PC-3 (cell line): ENCODE data around the gene GADL1. TPM values are rescaled to one million over a fixed set of nuclear protein-coding genes. Genes with fewer than 3 reads are reported as not detected.

ENCODE experiments used
- ATAC-seq: fragments of 200-7000 bp; cut with Tn5 transposase; 2 replicates; pipeline ENCODE4 v1.9.1; 2020; ENCODE audit warnings: mild to moderate bottlenecking, moderate library complexity
- BruUV-seq: library from RNA; stranded (reverse); fragments of 400-500 nt; replicated peaks from 2 replicates; lab custom pipeline; 2021; lab: Mats Ljungman, UMichigan
- CTCF ChIA-PET: fragments of 300-600 bp; sonication (Branson Sonifier 250); formaldehyde crosslinking; loops from one replicate; lab custom pipeline; 2022; ENCODE audit warnings: antibody characterized with exemption; lab: Charles Lee
- POLR2A ChIA-PET: fragments of 300-600 bp; sonication (Branson Sonifier 250); formaldehyde crosslinking; loops from one replicate; lab custom pipeline; 2022; ENCODE audit warnings: antibody characterized with exemption; ENCODE audit not compliant: unreplicated experiment; lab: Charles Lee
- DNase-seq: peaks from one replicate; pipeline ENCODE4 v3.0.0-alpha.2; 2015
- H2AFZ ChIP-seq: fragments of 300-600 bp; sonication (generic); 2 replicates; pipeline ENCODE4 v1.6.0; 2016; ENCODE audit warnings: antibody characterized with exemption, low read length
- H3F3A ChIP-seq: fragments of 300-600 bp; sonication (generic); one replicate; pipeline ENCODE4 v1.6.0; 2017; ENCODE audit warnings: antibody characterized with exemption, low read length, control low read depth, mild to moderate bottlenecking; ENCODE audit not compliant: unreplicated experiment
- H3K27ac ChIP-seq: fragments of 300-600 bp; sonication (generic); 2 replicates; pipeline ENCODE4 v1.5.1; 2016; ENCODE audit warnings: mild to moderate bottlenecking, low read length
- H3K27me3 ChIP-seq: fragments of 300-600 bp; sonication (generic); 2 replicates; pipeline ENCODE4 v1.6.1; 2016; ENCODE audit warnings: low read length, mixed read lengths
- H3K36me3 ChIP-seq: fragments of 300-600 bp; sonication (generic); 2 replicates; pipeline ENCODE4 v1.6.1; 2016; ENCODE audit warnings: low read depth, mixed run types, low read length, mixed read lengths
- H3K4me1 ChIP-seq: fragments of 300-600 bp; sonication (generic); 2 replicates; pipeline ENCODE4 v1.5.1; 2016; ENCODE audit warnings: low read length; ENCODE audit not compliant: insufficient read depth
- H3K4me2 ChIP-seq: fragments of 300-600 bp; sonication (generic); 2 replicates; pipeline ENCODE4 v1.6.0; 2016; ENCODE audit warnings: low read length
- H3K4me3 ChIP-seq: fragments of 300-600 bp; sonication (generic); 2 replicates; pipeline ENCODE4 v1.5.1; 2016; ENCODE audit warnings: mild to moderate bottlenecking, low read length, mixed read lengths
- H3K79me2 ChIP-seq: fragments of 300-600 bp; sonication (generic); 2 replicates; pipeline ENCODE4 v1.6.1; 2017; ENCODE audit warnings: low read length, mixed read lengths
- H3K9ac ChIP-seq: fragments of 300-600 bp; sonication (generic); 2 replicates; pipeline ENCODE4 v1.6.0; 2016; ENCODE audit warnings: mild to moderate bottlenecking, low read length
- H3K9me2 ChIP-seq: fragments of 300-600 bp; sonication (generic); replicated peaks from 2 replicates; pipeline ENCODE4 v1.6.1; 2016; ENCODE audit warnings: mixed run types, low read length, mixed read lengths
- H3K9me3 ChIP-seq: fragments of 300-600 bp; sonication (generic); 2 replicates; pipeline ENCODE4 v1.6.1; 2016; ENCODE audit warnings: low read length, mixed read lengths
- H4K20me1 ChIP-seq: fragments of 300-600 bp; sonication (generic); 2 replicates; pipeline ENCODE4 v1.6.1; 2016; ENCODE audit warnings: low read length, mixed read lengths
- EZH2 ChIP-seq: fragments of 300-600 bp; sonication (generic); IDR thresholded peaks from one replicate; pipeline ENCODE4 v1.6.1; 2017; ENCODE audit warnings: antibody characterized with exemption, mild to moderate bottlenecking, low read length; ENCODE audit not compliant: unreplicated experiment
- EZH2phosphoT487 ChIP-seq: fragments of 300-600 bp; sonication (generic); IDR thresholded peaks from 2 replicates; pipeline ENCODE4 v1.6.1; 2018; ENCODE audit warnings: mild to moderate bottlenecking, antibody characterized with exemption, low read length, borderline replicate concordance
- intact Hi-C: fragments of 100-400 bp; cut with micrococcal nuclease; formaldehyde crosslinking; loops from 2 replicates; pipeline ENCODE4 v1.9.0; 2023
- total RNA-seq: library from RNA; depleted of rRNA; stranded (reverse); fragments of >200 nt; gene quantifications from 2 replicates; pipeline ENCODE4 v1.2.3, GENCODE V29; 2014
- TF ChIP-seq, protein P1 (sequence below): fragments of 300-600 bp; sonication (generic); conservative IDR thresholded peaks from 2 replicates; pipeline ENCODE4 v1.5.1; 2017; ENCODE audit warnings: antibody characterized with exemption, low read depth, mild to moderate bottlenecking, low read length

GADL1 gene
- total RNA-seq, 1 experiment from 2014 or later: not detected

GRCh38 chr3:30872879-30873278 is 21.6 kb downstream of the GADL1 start:
- Histone ChIP-seq H3K9me3 (no peaks in the 10 kb centered on the region), H3F3A (no peaks in the 10 kb centered on the region), H3K27me3 (no peaks in the 10 kb centered on the region), H3K9ac (no peak overlapping the region), H3K79me2 (no peaks in the 10 kb centered on the region), H2AFZ (no peak overlapping the region), H3K4me1 (no peaks in the 10 kb centered on the region), H4K20me1 (no peaks in the 10 kb centered on the region), H3K4me3 (no peak overlapping the region), H3K4me2 (no peak overlapping the region), H3K27ac (no peak overlapping the region), H3K36me3 (no peaks in the 10 kb centered on the region), H3K9me2 (no peaks in the 10 kb centered on the region)
- ChIA-PET CTCF (no interaction called here), POLR2A (no interaction called here)
- TF ChIP-seq EZH2phosphoT487 (no peak), EZH2 (no peak)
- TF ChIP-seq, protein P1, sequence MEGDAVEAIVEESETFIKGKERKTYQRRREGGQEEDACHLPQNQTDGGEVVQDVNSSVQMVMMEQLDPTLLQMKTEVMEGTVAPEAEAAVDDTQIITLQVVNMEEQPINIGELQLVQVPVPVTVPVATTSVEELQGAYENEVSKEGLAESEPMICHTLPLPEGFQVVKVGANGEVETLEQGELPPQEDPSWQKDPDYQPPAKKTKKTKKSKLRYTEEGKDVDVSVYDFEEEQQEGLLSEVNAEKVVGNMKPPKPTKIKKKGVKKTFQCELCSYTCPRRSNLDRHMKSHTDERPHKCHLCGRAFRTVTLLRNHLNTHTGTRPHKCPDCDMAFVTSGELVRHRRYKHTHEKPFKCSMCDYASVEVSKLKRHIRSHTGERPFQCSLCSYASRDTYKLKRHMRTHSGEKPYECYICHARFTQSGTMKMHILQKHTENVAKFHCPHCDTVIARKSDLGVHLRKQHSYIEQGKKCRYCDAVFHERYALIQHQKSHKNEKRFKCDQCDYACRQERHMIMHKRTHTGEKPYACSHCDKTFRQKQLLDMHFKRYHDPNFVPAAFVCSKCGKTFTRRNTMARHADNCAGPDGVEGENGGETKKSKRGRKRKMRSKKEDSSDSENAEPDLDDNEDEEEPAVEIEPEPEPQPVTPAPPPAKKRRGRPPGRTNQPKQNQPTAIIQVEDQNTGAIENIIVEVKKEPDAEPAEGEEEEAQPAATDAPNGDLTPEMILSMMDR: no peak
- ATAC-seq (no peak), DNase-seq (no peak)
- no TSS peak for BruUV-seq
- intact Hi-C loops: no loop called here

- POLR2A ChIA-PET: no interaction called here
- H3K4me2 ChIP-seq: no peak overlapping the region
- H3K9me2 ChIP-seq: no peaks in the 10 kb centered on the region
- no peaks in the 10 kb centered on the region for H3K36me3 ChIP-seq
- CTCF ChIA-PET: no interaction called here
- DNase-seq (no peak), ATAC-seq (no peak)
- H2AFZ ChIP-seq: no peak overlapping the region
- no peaks in the 10 kb centered on the region for H3K4me1 ChIP-seq
- H3K4me3 ChIP-seq: no peak overlapping the region
- no peak overlapping the region for H3K27ac ChIP-seq
- no peaks in the 10 kb centered on the region for H4K20me1 ChIP-seq
- H3K27me3 ChIP-seq: no peaks in the 10 kb centered on the region
- H3K79me2 ChIP-seq: no peaks in the 10 kb centered on the region
- intact Hi-C loops: no loop called here
- BruUV-seq: no TSS peak
- H3K9me3 ChIP-seq: no peaks in the 10 kb centered on the region
- H3F3A ChIP-seq: no peaks in the 10 kb centered on the region
- no peak overlapping the region for H3K9ac ChIP-seq
- TF ChIP-seq EZH2phosphoT487: no peak
- TF ChIP-seq EZH2: no peak
- TF ChIP-seq, protein P1: no peak
Observed at GRCh38 chr3:30871720-30872119, 22.7 kb downstream of the GADL1 start.

DNA sequence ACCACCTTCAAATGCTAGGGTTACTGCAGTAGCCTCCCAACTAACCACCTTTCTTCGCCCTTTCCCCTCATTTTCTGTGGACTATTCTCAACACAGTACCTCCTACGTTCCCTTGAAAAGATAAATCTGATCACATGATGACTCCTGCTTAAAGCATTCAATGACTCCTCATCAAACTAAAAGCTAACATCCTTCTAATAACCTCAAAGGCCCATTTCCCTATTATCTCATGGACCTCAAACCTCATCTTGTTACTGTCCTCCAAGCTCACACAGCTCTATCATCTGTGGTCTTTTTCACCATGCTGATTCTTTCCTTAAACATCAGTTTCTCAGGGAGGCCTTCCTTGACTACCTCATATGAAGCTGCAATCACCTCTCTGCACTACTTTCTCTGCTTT is 29.6 kb downstream of the GADL1 start:
- no peak for TF ChIP-seq EZH2
- TF ChIP-seq, protein P1: no peak
- Histone ChIP-seq H3K9me2 (no peaks in the 10 kb centered on the region), H3K9me3 (no peaks in the 10 kb centered on the region), H3K27ac (no peak overlapping the region), H2AFZ (peak overlapping the region; percentile 50; the same call in 1 of the 2 replicates), H3K4me3 (no peak overlapping the region), H3K9ac (no peak overlapping the region), H3K27me3 (no peaks in the 10 kb centered on the region), H3K79me2 (no peaks in the 10 kb centered on the region), H3K36me3 (no peaks in the 10 kb centered on the region), H4K20me1 (no peaks in the 10 kb centered on the region), H3K4me1 (peaks cover 4% of the 10 kb centered on the region; the same call in 1 of the 2 replicates), H3K4me2 (no peak overlapping the region; the same call in 1 of the 2 replicates), H3F3A (no peaks in the 10 kb centered on the region)
- CTCF ChIA-PET: no interaction called here
- no TSS peak for BruUV-seq
- no peak for ATAC-seq
- POLR2A ChIA-PET: no interaction called here
- peak; percentile 27 for DNase-seq
- intact Hi-C loops: no loop called here
